Vagina (tissue), 2 donors: Measurements from ENCODE around the gene ZNF14.

Experiments
- POLR2A ChIP-seq, 2 donors: fragments of 450-650 bp; IDR thresholded peaks; one replicate each; pipeline ENCODE4 v1.6.1; 2017; ENCODE audit warnings: antibody characterized with exemption in 2 of 2, mild to moderate bottlenecking in 2 of 2, moderate library complexity in 2 of 2
- POLR2AphosphoS5 ChIP-seq, 2 donors: sonication (generic); formaldehyde crosslinking; IDR thresholded peaks; one replicate each; pipeline ENCODE4 v1.9.0; 2017; ENCODE audit warnings: antibody characterized with exemption in 2 of 2, mild to moderate bottlenecking in 2 of 2, low read depth in 1 of 2; ENCODE audit not compliant: insufficient read depth in 1 of 2
- TF ChIP-seq, protein P1 (sequence below), 3 experiments: fragments of 450-650 bp in 2 of 3; fragments of 200-600 bp in 1 of 3; sonication (generic) in 1 of 3; IDR thresholded peaks; one replicate each; pipeline ENCODE4 v1.5.1; 2017 to 2019; ENCODE audit warnings: antibody characterized with exemption in 3 of 3, mild to moderate bottlenecking in 2 of 3, moderate library complexity in 2 of 3

DNA sequence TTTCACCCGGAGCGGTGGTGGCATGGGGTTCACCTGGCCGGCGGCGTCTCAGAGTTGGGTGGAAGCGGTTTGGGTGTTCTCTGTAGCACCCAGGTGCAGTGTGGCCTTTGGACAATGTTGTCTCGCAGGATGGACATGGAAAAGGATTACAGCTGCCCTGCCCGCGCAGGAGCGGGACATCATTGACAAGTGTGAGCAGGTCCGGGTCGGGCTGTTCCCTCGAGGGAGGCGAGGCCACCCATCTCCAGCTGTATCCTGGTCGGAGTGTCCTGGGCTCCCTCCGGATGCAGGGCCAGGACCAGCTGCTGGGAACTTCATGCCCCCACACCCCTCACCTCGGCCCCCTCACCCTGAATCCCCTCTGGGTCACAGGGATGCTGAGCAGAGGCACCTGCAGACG is 7.8 kb upstream of the ZNF14 start:
- TF ChIP-seq, protein P1, sequence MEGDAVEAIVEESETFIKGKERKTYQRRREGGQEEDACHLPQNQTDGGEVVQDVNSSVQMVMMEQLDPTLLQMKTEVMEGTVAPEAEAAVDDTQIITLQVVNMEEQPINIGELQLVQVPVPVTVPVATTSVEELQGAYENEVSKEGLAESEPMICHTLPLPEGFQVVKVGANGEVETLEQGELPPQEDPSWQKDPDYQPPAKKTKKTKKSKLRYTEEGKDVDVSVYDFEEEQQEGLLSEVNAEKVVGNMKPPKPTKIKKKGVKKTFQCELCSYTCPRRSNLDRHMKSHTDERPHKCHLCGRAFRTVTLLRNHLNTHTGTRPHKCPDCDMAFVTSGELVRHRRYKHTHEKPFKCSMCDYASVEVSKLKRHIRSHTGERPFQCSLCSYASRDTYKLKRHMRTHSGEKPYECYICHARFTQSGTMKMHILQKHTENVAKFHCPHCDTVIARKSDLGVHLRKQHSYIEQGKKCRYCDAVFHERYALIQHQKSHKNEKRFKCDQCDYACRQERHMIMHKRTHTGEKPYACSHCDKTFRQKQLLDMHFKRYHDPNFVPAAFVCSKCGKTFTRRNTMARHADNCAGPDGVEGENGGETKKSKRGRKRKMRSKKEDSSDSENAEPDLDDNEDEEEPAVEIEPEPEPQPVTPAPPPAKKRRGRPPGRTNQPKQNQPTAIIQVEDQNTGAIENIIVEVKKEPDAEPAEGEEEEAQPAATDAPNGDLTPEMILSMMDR (IDR thresholded peaks at IDR 0.05) = no peak
- TF ChIP-seq POLR2A (IDR thresholded peaks at IDR 0.05) (no peak), POLR2AphosphoS5 (IDR thresholded peaks at IDR 0.05; ENCODE audit: insufficient read depth in 1 of 2, low read depth in 1 of 2) (no peak)
